ENCODE measurements around the gene CCDC134. TPM values are rescaled to one million over a fixed set of nuclear protein-coding genes. Genes with fewer than 3 reads are reported as not detected.

The CCDC134 gene
- total RNA-seq, 1 donor from 2014 or later, result 6.1 TPM

DNA sequence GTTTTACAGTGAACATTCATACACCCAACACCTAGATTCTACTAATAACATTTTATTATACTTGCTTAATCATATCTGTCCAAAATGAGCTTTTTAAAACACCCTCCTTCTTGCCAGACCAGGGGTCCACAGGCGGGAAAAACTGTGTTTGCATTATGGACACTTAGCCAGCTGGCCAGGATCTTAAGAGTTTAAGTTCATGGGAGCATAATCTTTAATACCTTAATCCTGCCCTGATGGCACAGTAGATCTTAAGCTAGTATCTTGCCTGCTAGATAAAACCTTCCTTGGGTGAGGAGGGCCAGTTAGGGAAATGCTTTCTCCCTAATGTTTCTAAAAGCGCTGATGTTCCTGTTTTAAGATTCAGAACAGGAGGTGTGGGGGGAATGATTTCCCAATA is 13.1 kb upstream of the CCDC134 start:
- no peak for DNase-seq

- DNase-seq, result no peak
These were observed 6.6 kb upstream of the CCDC134 start for GRCh38 chr22:41793871-41794270.

DNA sequence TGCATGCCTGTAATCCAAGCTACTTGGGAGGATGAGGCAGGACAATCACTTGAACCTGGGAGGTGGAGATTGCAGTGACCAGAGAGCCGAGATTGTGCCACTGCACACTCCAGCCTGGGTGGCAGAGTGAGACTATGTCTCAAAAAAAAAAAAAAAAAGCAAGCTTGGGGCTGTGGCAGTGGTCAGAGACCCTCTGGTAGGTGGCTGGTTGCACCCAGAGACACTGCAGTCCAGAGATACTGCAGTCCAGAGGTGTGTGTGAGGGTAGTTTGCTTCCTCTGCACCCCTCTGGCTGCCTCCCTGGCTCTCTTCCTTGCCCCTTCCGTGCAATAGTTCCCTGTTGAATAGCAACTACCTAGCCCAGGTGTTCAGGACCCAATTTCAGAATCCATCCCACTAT is 1.7 kb upstream of the CCDC134 start:
- DNase-seq, result no peak

DNA sequence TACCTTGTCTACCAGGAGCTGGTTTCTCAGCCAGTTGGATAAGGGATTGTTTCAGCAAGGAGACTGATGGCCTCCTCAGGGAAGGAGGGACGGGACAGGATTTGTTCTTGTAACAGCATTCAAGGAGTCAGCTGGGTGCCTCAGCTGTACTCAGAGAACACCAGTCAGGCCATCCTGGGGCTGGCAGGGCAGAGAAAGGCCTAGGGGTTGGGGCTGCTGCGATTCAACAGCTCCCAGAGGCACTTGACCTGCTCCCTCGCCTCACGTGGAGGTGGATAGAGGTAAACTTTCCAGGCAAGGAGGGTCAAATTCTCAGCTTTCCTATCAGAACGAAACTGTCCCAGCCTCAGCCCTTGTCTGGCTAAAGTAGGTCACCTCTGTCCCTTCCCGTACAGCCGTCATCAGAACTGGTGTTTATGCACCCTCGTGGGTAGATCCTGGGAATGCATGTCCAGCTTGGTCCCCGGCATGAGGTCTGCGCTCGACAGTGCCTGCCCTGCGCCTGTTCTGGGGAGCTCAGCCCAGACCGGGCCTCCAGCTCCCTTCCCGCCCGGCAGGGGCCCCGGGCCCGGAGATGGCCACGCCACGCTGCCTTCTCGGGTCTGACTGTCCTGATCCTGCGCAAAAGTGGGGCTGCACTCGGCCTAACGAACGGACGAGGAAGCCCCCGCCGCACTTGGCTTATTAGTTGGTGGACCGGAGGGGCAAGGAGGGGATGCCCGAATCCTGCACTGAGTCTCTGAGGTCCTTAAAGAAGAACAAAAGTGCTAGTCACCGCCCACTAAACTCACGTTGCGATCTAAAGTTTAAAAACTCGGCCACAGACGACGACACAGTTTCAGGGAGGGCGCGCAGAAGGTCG is 762 bp upstream of the CCDC134 start:
- DNase-seq, result peak; percentile 46

DNA sequence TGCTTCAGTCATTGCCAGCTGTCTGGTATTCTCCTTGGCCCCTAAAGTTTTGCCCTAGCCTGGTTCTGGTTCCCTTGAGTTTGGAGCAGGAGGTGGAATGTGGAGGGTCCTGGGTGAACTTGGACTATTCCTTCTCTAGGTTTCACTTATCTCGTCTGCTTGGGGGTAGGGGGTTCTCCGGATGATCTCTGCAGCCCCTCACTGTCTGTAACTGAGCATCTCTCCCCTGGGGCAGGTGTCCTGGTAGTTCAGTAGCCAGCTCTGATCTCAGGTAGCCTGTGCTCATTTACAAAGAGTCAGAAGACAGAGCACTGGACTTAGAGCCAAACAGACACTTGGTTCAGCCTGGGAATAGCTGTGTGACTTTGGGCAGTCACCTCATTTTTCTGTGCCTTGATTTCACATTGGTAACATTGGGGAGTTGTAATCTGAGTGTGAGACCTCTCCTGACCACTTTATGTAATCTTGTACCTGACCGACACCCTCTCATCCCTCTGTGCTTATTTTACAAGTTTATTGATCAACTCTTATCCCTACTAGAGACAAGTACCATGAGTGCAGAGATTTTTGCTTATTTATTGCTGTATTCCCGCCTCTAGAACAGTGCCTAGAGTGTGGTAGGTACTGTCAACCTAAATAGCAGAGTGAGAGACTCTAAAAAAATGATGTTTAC is 804 bp downstream of the CCDC134 start:
- DNase-seq, result no peak

DNA sequence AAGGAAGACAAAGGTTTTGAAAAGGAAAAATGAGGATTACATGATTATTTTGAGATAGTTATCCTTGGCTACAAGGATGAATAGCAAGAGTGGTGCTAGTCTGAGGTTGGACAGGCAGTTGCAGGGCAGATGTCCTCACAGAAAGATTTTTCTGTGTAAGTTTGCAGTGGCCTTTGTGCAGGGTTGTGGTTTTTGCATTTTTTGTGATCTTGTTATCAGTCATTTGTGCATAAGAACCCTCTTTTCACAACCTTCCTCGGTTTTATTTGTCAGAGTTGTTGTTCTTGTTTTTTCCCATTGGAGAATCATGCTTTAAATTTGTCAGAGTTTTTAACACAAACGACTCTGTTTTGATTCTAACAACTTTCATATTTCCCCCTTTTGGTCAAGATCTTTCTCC is 1.4 kb downstream of the CCDC134 start:
- no peak for DNase-seq

DNA sequence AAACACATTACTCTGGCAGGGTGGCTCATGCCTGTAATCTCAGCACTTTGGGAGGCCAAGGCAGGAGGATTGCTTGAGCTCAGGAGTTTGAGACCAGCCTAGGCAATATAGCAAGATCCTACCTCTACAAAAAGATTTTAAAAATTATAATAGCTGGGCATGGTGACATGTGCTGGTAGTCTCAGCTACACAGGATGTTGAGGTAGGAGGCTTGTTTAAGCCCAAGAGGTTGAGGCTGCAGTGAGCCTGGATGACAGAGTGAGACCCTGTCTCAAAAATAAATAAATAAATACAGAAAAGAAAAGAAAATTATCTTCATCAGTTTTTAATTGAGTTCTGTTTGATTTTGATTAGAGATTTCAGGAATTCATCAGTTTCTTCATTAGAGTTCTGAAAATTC is 5.2 kb downstream of the CCDC134 start:
- DNase-seq, result no peak

GRCh38 chr22:41808400-41808799 is 7.9 kb downstream of the CCDC134 start:
- DNase-seq, result no peak

DNA sequence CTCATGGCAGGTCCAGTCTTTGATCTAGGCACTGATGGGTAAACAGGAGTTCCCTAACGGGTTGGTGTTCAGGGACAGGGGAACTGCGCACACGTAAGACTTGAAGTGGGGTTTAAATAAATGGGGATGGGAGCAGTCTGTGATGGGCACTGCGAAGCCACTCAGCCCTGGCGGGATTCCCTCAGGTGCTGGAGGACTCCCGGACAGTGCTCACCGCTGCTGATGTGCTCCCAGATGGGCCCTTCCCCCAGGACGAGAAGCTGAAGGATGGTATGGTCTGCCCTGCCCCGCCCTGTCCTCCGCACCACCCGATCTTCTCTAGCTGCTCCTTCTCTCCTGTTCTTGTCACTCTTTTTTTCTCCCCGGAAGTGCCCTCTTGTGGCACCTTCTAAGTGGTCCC is 9.5 kb downstream of the CCDC134 start:
- no peak for DNase-seq

DNA sequence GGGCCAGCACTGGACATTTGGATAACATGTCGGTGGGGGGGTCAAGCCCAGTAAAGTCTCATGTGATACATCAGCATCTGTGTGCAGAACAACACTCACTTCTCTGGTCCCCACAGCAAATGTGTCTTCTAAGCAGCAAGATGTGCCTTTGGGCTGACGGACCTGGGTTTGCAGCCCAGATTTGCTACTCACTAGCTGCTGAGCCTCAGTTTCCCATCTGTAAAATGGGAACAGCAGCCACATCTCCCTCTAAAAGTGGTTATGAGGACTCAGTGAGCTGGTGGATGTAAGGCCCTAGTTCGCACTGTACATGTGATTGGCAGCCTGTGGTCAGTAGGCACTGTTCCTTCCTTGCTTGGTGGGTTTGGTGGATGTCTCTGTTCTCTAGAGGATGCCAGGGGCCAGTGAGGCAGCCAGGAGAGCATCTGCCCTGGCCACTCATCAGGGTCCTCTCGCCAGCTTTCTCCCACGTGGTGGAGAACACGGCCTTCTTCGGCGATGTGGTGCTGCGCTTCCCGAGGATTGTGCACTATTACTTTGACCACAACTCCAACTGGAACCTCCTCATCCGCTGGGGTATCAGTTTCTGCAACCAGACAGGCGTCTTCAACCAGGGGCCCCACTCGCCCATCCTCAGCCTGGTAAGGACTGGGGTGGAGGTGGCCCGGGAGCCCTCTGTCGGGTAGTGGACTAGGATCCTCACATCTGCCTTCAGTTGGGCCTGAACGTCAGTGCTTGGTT is 12.5 kb downstream of the CCDC134 start:
- no peak for DNase-seq

GRCh38 chr22:41813726-41814410 is 13.4 kb downstream of the CCDC134 start:
- no peak for DNase-seq

- no peak for DNase-seq
These were observed 15.2 kb downstream of the CCDC134 start for GRCh38 chr22:41815716-41816115.

DNA sequence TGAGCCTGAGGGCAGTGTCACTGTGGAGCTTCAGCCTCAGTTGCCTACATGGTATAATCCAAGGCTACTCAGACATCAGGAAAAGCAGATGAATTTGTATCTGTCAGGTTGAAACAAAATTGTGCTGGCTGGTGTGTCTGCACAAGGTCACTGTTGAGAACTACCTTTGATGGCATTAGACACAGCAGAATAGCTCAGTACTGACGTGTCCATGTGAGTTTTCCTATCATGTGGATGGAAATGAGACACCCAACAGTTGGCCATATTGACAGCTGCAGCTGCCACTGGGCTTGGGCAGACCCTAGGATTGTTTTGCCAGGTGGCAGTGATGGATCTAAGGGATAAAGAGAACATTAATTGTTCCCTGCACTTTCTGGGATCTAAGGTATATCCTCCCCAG is 15.8 kb downstream of the CCDC134 start:
- no peak for DNase-seq

- no peak for DNase-seq
These were observed 16.4 kb downstream of the CCDC134 start for GRCh38 chr22:41816871-41817270.

- DNase-seq, result no peak
These were observed 17.5 kb downstream of the CCDC134 start for GRCh38 chr22:41818011-41818410.

DNA sequence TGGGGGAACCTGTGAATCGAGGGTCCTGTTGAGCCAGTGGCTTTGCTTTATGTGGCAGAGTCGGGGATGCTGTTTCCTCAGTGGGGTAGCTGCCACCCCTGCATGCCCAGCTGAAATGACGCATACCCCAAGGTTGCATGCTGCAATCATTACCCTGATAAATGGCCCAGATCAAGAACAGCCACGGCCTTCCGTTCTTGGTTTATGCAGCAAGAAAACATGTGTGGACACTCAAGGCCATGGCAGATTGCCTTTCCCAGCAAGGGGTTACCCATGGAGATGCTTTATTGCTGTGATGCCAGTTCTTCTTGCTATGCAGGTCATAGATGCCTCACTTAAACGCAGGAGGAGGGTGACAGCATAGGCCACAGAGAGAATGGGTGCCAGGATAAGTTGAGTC is 18.1 kb downstream of the CCDC134 start:
- DNase-seq, result no peak

DNA sequence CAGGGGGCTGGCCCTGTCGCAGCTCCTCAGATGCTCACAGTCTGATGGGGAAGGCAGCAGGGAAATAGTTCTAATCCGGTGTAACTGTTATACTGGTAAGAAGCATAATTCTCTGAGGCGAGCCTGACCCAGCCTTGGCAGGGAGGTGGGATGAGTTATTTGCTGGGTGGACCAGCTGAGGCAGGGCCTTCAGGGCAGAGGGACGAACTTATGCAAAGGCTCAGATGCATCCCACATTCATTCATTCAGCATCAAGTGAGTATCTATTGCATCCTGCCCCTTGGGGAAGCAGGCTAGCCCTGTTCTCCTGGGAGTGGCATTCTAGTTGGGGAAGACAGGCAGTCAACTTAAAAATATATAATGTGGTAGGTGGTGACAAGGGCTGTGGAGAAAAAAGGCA is 18.8 kb downstream of the CCDC134 start:
- no peak for DNase-seq

- no peak for DNase-seq
These were observed 20.0 kb downstream of the CCDC134 start for GRCh38 chr22:41820447-41820846.

GRCh38 chr22:41821471-41822316 is 21.2 kb downstream of the CCDC134 start:
- DNase-seq, result no peak

DNA sequence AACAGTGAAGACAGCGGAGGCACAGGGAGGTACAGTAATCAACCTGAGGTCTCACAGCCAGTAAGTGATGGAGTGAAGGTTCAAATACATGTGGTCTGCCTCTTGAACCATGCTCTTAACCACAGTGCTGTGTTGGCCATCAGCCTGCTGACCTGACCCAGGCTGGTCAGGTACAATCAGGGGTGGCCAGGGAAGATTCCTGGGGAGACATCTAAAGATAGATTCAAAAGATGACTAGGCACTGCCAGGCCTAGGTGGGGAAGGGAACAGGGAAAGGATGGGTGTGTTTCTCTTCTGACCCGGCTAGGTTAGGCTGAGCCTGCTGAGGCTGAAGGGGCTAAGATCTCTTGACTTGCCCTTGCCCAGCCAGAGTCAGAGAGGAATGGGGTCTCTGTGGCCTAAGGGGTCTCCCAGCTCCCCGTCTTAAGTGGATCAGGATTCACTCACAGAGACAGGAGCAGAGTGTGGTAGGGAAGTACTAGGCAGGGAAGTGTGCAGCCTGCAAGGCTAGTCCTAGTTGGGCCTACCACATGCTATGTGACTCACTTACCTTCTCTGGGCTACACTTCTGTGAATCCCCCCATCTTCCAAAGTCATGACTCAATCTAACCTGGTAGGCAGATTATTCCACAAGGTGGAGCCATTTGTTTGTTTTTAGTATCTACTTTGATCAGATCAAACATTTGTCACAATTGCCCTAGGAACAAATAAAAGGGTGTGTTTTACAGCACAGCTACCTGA is 22.0 kb downstream of the CCDC134 start:
- DNase-seq, result peak; percentile 74

DNA sequence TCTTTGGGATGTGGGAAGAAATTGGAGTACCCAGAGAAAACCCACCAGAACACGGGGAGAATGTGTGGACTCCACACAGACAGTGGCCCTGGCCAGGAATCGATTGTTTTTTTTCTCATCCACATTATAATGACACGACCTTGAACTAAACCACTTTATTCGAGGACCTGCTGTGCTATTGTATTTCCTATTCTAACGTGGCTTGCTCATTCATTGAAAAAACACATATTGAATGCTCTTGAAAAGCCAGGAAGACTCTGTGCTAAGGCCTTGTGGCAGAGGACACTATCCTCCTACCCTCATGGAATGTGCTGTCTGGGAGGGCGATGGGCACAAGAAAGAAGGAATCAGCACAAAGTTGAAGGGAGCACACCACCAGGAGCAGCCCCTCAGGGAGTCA is 23.3 kb downstream of the CCDC134 start:
- DNase-seq, result no peak
